ENCODE data around the gene C10orf90.

DNA sequence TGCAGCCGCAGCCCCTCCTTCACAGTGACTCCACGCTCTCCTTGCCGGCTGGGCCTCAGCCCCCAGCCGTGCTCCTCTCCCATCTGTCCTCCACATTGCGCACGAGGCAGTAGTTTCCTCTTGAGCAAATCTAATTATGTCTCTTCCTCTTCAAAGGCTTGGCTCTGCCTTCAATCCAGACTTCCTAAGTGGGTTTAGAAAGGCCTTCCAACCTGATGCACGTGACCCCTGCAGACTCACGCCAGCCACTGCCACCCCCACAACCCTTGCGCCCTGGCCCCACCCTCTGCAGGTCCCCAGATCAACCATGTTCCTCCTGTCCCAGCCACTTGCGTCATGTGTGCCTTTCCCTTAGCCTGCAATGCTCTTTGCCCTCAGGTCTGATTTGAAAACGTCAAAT is 207.2 kb downstream of the C10orf90 start:
- TF ChIP-seq RBBP5 (IDR thresholded peaks at IDR 0.05; ENCODE audit: borderline replicate concordance, low read depth, low read length) (no peak), SIN3A (conservative IDR thresholded peaks at IDR 0.05 in 1 of 2, IDR thresholded peaks at IDR 0.05 in 1 of 2; ENCODE audit: low read depth in 1 of 2, low read length in 2 of 2) (no peak), GABPA (IDR thresholded peaks at IDR 0.05; ENCODE audit: borderline replicate concordance, insufficient read depth, low read length) (no peak), POLR2AphosphoS5 (IDR thresholded peaks at IDR 0.05; ENCODE audit: low read depth, low read length) (no peak), EZH2 (IDR thresholded peaks at IDR 0.05; ENCODE audit: low read depth, low read length, severe bottlenecking) (no peak), RFX5 (IDR thresholded peaks at IDR 0.05; ENCODE audit: borderline replicate concordance, low read depth, low read length) (no peak)
- TF ChIP-seq, protein P1, sequence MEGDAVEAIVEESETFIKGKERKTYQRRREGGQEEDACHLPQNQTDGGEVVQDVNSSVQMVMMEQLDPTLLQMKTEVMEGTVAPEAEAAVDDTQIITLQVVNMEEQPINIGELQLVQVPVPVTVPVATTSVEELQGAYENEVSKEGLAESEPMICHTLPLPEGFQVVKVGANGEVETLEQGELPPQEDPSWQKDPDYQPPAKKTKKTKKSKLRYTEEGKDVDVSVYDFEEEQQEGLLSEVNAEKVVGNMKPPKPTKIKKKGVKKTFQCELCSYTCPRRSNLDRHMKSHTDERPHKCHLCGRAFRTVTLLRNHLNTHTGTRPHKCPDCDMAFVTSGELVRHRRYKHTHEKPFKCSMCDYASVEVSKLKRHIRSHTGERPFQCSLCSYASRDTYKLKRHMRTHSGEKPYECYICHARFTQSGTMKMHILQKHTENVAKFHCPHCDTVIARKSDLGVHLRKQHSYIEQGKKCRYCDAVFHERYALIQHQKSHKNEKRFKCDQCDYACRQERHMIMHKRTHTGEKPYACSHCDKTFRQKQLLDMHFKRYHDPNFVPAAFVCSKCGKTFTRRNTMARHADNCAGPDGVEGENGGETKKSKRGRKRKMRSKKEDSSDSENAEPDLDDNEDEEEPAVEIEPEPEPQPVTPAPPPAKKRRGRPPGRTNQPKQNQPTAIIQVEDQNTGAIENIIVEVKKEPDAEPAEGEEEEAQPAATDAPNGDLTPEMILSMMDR (IDR thresholded peaks at IDR 0.05; ENCODE audit: control extremely low read depth in 1 of 3, insufficient read depth in 1 of 3, low read depth in 1 of 3, low read length in 3 of 3), result no peak
- TF ChIP-seq, protein P2, sequence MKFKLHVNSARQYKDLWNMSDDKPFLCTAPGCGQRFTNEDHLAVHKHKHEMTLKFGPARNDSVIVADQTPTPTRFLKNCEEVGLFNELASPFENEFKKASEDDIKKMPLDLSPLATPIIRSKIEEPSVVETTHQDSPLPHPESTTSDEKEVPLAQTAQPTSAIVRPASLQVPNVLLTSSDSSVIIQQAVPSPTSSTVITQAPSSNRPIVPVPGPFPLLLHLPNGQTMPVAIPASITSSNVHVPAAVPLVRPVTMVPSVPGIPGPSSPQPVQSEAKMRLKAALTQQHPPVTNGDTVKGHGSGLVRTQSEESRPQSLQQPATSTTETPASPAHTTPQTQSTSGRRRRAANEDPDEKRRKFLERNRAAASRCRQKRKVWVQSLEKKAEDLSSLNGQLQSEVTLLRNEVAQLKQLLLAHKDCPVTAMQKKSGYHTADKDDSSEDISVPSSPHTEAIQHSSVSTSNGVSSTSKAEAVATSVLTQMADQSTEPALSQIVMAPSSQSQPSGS (IDR thresholded peaks at IDR 0.05; ENCODE audit: low read length), result no peak

All from H1 (cell line).